HepG2 (cell line): ENCODE data around the gene TMEM165. TPM values are rescaled to one million over a fixed set of nuclear protein-coding genes. Genes with fewer than 3 reads are reported as not detected.

ENCODE experiments used
- AKNA ChIP-seq: sonication (generic); formaldehyde crosslinking; IDR thresholded peaks from 2 replicates; pipeline ENCODE4 v1.4.0; 2020; ENCODE audit warnings: missing genetic modification reagents, borderline replicate concordance
- ATF4 ChIP-seq, 2 experiments: fragments of 450-650 bp in 1 of 2; sonication (generic) in 1 of 2; formaldehyde crosslinking; IDR thresholded peaks; 2 replicates each; pipeline versions ENCODE4 v1.5.0 to v1.8.0; 2020 to 2022; ENCODE audit warnings: mild to moderate bottlenecking in 1 of 2, missing genetic modification reagents in 1 of 2
- GMEB2 ChIP-seq: IDR thresholded peaks from 2 replicates; pipeline ENCODE4 v1.6.1; 2016; ENCODE audit warnings: missing biosample characterization, missing genetic modification reagents, low read depth
- ZNF530 ChIP-seq: sonication (generic); formaldehyde crosslinking; IDR thresholded peaks from 2 replicates; pipeline ENCODE4 v1.5.0; 2020; ENCODE audit warnings: low read depth, mild to moderate bottlenecking, missing genetic modification reagents
- polyA plus RNA-seq, 8 experiments: library from polyadenylated mRNA; depleted of rRNA in 3 of 8; stranded (reverse) in 7 of 8; unstranded in 1 of 8; fragments of >200 nt; fragmentation: Illumina TruSeq in 4 of 8; extraction: Trizol in 4 of 8; gene quantifications; 2 replicates each; pipeline versions ENCODE4 v1.2.1 to v1.2.3, GENCODE V29; 2011 to 2016; ENCODE audit warnings: low read depth in 4 of 8, missing spikeins in 1 of 8, mixed read lengths in 1 of 8; ENCODE audit not compliant: insufficient read depth in 1 of 8
- total RNA-seq, 5 experiments: library from RNA; depleted of rRNA; stranded (reverse); fragments of >200 nt; fragmentation: Illumina TruSeq; extraction: Trizol; gene quantifications; 2 replicates each; pipeline ENCODE4 v1.2.3, GENCODE V29; 2016; ENCODE audit warnings: low read depth in 1 of 5

The TMEM165 gene
- total and polyA plus RNA-seq, 2 of the 13 experiments (the other 11 are each of a cell fraction or from before 2014, with no cell fraction given): 54.6 to 103 TPM

- TF ChIP-seq AKNA (CRISPR knock-in tag): no peak
- no peak for TF ChIP-seq GMEB2 (CRISPR knock-in tag)
- TF ChIP-seq ATF4 (CRISPR knock-in tag; IDR thresholded peaks at IDR 0.05): no peak
- no peak for TF ChIP-seq ZNF530 (CRISPR knock-in tag)
- TF ChIP-seq, all 625 proteins: peak for 12
Measured at GRCh38 chr4:55386073-55386472, 9.7 kb upstream of the TMEM165 start (continued).
